Endothelial cell of umbilical vein (primary cell): ENCODE measurements around the gene PLEKHA6. TPM values are rescaled to one million over a fixed set of nuclear protein-coding genes. Genes with fewer than 3 reads are reported as not detected.

Experiments
- BruUV-seq: library from RNA; stranded (reverse); fragments of 400-500 nt; replicated peaks from 2 replicates; lab custom pipeline; 2021; lab: Mats Ljungman, UMichigan
- CTCF ChIA-PET: fragments of 300-600, 350-600 bp; sonication (Branson Sonifier 250); formaldehyde crosslinking; loops from one replicate; lab custom pipeline; 2021; ENCODE audit warnings: antibody characterized with exemption, inconsistent platforms; lab: Charles Lee
- POLR2A ChIA-PET: fragments of 300-600, 350-600 bp; sonication (Branson Sonifier 250); formaldehyde crosslinking; loops from one replicate; lab custom pipeline; 2021; ENCODE audit warnings: antibody characterized with exemption, inconsistent platforms; lab: Charles Lee
- DNase-seq: peaks from one replicate; pipeline ENCODE4 v3.0.0-alpha.2; 2011; ENCODE audit warnings: low read depth, low spot score
- FAIRE-seq: peaks from 2 replicates; lab custom pipeline; 2011; peaks lifted over from hg19 to GRCh38; lab: Jason Lieb, UNC
- H2AFZ ChIP-seq: 2 replicates; pipeline ENCODE4 v1.6.0; 2012; ENCODE audit warnings: low read depth, low read length, control low read depth, inconsistent platforms
- H3K27ac ChIP-seq: 2 replicates; pipeline ENCODE4 v1.5.1; 2011; ENCODE audit warnings: low read depth, mild to moderate bottlenecking, control low read depth, low read length, moderate library complexity; ENCODE audit not compliant: insufficient read depth
- H3K27me3 ChIP-seq, 2 experiments: 2 replicates each; pipeline versions ENCODE4 v1.6.0 to v1.6.1; 2011; ENCODE audit warnings: low read length in 2 of 2, mixed read lengths in 1 of 2; ENCODE audit not compliant: control insufficient read depth in 2 of 2, insufficient read depth in 2 of 2
- H3K36me3 ChIP-seq, 2 experiments: 2 replicates in 1 of 2; 3 replicates in 1 of 2; pipeline ENCODE4 v1.5.1; 2011; ENCODE audit warnings: low read length in 2 of 2, mild to moderate bottlenecking in 1 of 2, moderate library complexity in 1 of 2; ENCODE audit not compliant: control insufficient read depth in 2 of 2, insufficient read depth in 2 of 2; ENCODE audit errors: extremely low read depth in 1 of 2
- H3K4me1 ChIP-seq: 3 replicates; pipeline ENCODE4 v1.5.1; 2011; ENCODE audit warnings: mild to moderate bottlenecking, low read length; ENCODE audit not compliant: control insufficient read depth, insufficient read depth; ENCODE audit errors: extremely low read depth
- H3K4me2 ChIP-seq: 2 replicates; pipeline ENCODE4 v1.6.1; 2011; ENCODE audit warnings: low read length, control low read depth, mixed read lengths; ENCODE audit not compliant: insufficient read depth
- H3K4me3 ChIP-seq, 3 experiments: fragments of 200-600 bp in 1 of 3; sonication (generic), shearing (Covaris generic) in 1 of 3; replicated peaks in 1 of 3; 2 replicates each; pipeline ENCODE4 v1.5.1; 2011 to 2016; ENCODE audit warnings: control low read depth in 3 of 3, low read length in 3 of 3, mild to moderate bottlenecking in 2 of 3, inconsistent platforms in 1 of 3, low read depth in 1 of 3, moderate library complexity in 1 of 3; ENCODE audit not compliant: insufficient read depth in 1 of 3
- H3K79me2 ChIP-seq: 2 replicates; pipeline ENCODE4 v1.6.0; 2012; ENCODE audit warnings: low read length, inconsistent platforms; ENCODE audit not compliant: control insufficient read depth, insufficient read depth
- H3K9ac ChIP-seq: replicated peaks from 2 replicates; pipeline ENCODE3; 2011; ENCODE audit warnings: low read length, control low read depth; ENCODE audit not compliant: insufficient read depth; ENCODE audit errors: extremely low read depth
- H3K9me1 ChIP-seq: replicated peaks from 3 replicates; pipeline ENCODE4 v1.6.0; 2011; ENCODE audit warnings: mild to moderate bottlenecking, low read length; ENCODE audit not compliant: control insufficient read depth, insufficient read depth; ENCODE audit errors: extremely low read depth
- H3K9me3 ChIP-seq: replicated peaks from 2 replicates; pipeline ENCODE4 v1.5.1; 2012; ENCODE audit warnings: low read length, inconsistent platforms; ENCODE audit not compliant: control insufficient read depth, insufficient read depth
- H4K20me1 ChIP-seq: replicated peaks from 2 replicates; pipeline ENCODE3; 2011; ENCODE audit warnings: mild to moderate bottlenecking, low read length; ENCODE audit not compliant: control insufficient read depth, insufficient read depth; ENCODE audit errors: extremely low read depth
- FOS ChIP-seq: IDR thresholded peaks from 2 replicates; pipeline ENCODE4 v1.6.1; 2011; ENCODE audit warnings: mild to moderate bottlenecking, low read length, moderate library complexity, borderline replicate concordance; ENCODE audit not compliant: insufficient read depth
- dilution Hi-C: fragments of 300-500 bp; cut with MboI; formaldehyde crosslinking; loops from one replicate; pipeline ENCODE4 v1.15.0; 2019; ENCODE audit warnings: low sequenced_read_pairs; ENCODE audit not compliant: extremely low pct_ligation_motif_present
- intact Hi-C: fragments of 100-400 bp; cut with micrococcal nuclease; formaldehyde crosslinking; loops from one replicate; pipeline ENCODE4 v1.10.0; 2022
- polyA plus RNA-seq, 4 experiments: library from polyadenylated mRNA; depleted of rRNA in 3 of 4; stranded (reverse) in 3 of 4; unstranded in 1 of 4; fragments of >200 nt; gene quantifications; 2 replicates each; pipeline versions ENCODE4 v1.2.1 to v1.2.3, GENCODE V29; 2011 to 2012; ENCODE audit warnings: missing spikeins in 1 of 4
- small RNA-seq: library from RNA; depleted of rRNA; stranded (forward); fragments of <200 nt; gene quantifications from one replicate; pipeline ENCODE3, GENCODE V24; 2012; ENCODE audit warnings: low replicate concordance, low read depth; ENCODE audit not compliant: insufficient read depth, insufficient read length
- total RNA-seq: library from RNA; stranded (reverse); gene quantifications from 2 replicates; pipeline ENCODE4 v1.2.3, GENCODE V29; 2021

The PLEKHA6 gene
- total and polyA plus RNA-seq, 2 donors (not counting 3 experiments of a cell fraction or from before 2014, with no cell fraction given): 2.1 to 15.0 TPM

DNA sequence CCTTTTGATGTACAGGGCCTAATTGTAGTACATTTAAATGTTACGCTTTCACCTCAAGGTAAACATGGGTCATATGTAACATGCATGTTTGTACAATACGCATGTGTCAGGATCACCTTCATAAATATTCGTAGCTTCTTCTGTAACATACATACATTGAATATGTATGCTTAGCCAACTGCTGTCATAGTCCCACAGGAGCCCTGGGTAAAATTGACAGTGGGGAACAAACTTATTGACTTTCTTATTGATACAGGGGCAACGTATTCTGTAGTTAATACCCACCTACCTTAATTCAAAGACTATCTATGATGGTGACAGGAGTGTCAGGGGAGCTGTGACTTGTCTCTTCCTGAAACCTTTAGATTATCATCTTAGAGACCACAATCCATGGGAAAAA is 189.9 kb downstream of the PLEKHA6 start:
- TF ChIP-seq FOS: no peak
- H3K27ac ChIP-seq: no peak overlapping the region
- CTCF ChIA-PET: interaction anchor here (0.5 to 26.7 kb wide), 5 partner anchors 10 to 229 kb away, joined by 3 to 770 read pairs (median 3); no protein-coding TSS in a partner anchor
- dilution Hi-C loops (loop anchor here (25.0 kb wide), 1 partner anchor 167 kb away; no protein-coding TSS in a partner anchor), intact Hi-C loops (no loop called here)
- peaks cover 17% of the 10 kb centered on the region for H3K4me1 ChIP-seq
- peaks cover 3% of the 10 kb centered on the region for H3K9me3 ChIP-seq
- H3K9ac ChIP-seq: no peak overlapping the region
- H4K20me1 ChIP-seq: no peaks in the 10 kb centered on the region
- no TSS peak for BruUV-seq
- no peak for FAIRE-seq
- no peaks in the 10 kb centered on the region for H3K9me1 ChIP-seq
- H2AFZ ChIP-seq: no peak overlapping the region
- no peaks in the 10 kb centered on the region for H3K27me3 ChIP-seq
- H3K79me2 ChIP-seq: no peaks in the 10 kb centered on the region
- no peaks in the 10 kb centered on the region for H3K36me3 ChIP-seq
- H3K4me2 ChIP-seq: no peak overlapping the region
- POLR2A ChIA-PET: no interaction called here
- H3K4me3 ChIP-seq: no peak overlapping the region
- no peak for DNase-seq

Small RNA genes lying within 50 kb of the gene (small RNA-seq; reads per million reads assigned to genes)
- not detected for gene AL606489.2

Other genes starting within 250 kb of the PLEKHA6 start
- 13.5 and 15.5 TPM in 2 replicates for gene ETNK2, start 207.9 kb downstream of the PLEKHA6 start, total RNA-seq
- gene ETNK2, start 207.9 kb downstream of the PLEKHA6 start, polyA plus RNA-seq: 27.5 and 32.9 TPM in 2 replicates
- not detected in 2 replicates for gene REN, start 193.6 kb downstream of the PLEKHA6 start, total RNA-seq
- gene REN, start 193.6 kb downstream of the PLEKHA6 start, polyA plus RNA-seq: 0.11 TPM in 1 of 2 replicates, not detected in the other
- 1.00 and 3.9 TPM in 2 replicates for gene KISS1, start 163.4 kb downstream of the PLEKHA6 start, total RNA-seq
- gene KISS1, start 163.4 kb downstream of the PLEKHA6 start, polyA plus RNA-seq: 0.22 and 0.60 TPM in 2 replicates
- gene GOLT1A, start 145.9 kb downstream of the PLEKHA6 start, total RNA-seq: not detected in 2 replicates
- not detected in 2 replicates for gene GOLT1A, start 145.9 kb downstream of the PLEKHA6 start, polyA plus RNA-seq
- 39.8 and 41.7 TPM in 2 replicates for gene PPP1R15B, start 51.9 kb upstream of the PLEKHA6 start, total RNA-seq
- 15.4 and 16.8 TPM in 2 replicates for gene PPP1R15B, start 51.9 kb upstream of the PLEKHA6 start, polyA plus RNA-seq
- 41.8 and 49.0 TPM in 2 replicates for gene PIK3C2B, start 134.9 kb upstream of the PLEKHA6 start, total RNA-seq
- 33.7 and 36.3 TPM in 2 replicates for gene PIK3C2B, start 134.9 kb upstream of the PLEKHA6 start, polyA plus RNA-seq
- 49.6 and 67.0 TPM in 2 replicates for gene MDM4, start 156.5 kb upstream of the PLEKHA6 start, total RNA-seq
- gene MDM4, start 156.5 kb upstream of the PLEKHA6 start, polyA plus RNA-seq: 10.4 and 11.7 TPM in 2 replicates